NB4 (cell line): ENCODE measurements around the gene PYGM.

ENCODE experiments used
- POLR2A ChIP-seq: IDR thresholded peaks from 2 replicates; pipeline ENCODE4 v1.6.1; 2011; ENCODE audit warnings: mild to moderate bottlenecking; ENCODE audit not compliant: insufficient read length; ENCODE audit errors: extremely low read depth
- TF ChIP-seq, protein P1 (sequence below): IDR thresholded peaks from one replicate; pipeline ENCODE4 v1.5.1; 2012; ENCODE audit warnings: low read depth, low read length

DNA sequence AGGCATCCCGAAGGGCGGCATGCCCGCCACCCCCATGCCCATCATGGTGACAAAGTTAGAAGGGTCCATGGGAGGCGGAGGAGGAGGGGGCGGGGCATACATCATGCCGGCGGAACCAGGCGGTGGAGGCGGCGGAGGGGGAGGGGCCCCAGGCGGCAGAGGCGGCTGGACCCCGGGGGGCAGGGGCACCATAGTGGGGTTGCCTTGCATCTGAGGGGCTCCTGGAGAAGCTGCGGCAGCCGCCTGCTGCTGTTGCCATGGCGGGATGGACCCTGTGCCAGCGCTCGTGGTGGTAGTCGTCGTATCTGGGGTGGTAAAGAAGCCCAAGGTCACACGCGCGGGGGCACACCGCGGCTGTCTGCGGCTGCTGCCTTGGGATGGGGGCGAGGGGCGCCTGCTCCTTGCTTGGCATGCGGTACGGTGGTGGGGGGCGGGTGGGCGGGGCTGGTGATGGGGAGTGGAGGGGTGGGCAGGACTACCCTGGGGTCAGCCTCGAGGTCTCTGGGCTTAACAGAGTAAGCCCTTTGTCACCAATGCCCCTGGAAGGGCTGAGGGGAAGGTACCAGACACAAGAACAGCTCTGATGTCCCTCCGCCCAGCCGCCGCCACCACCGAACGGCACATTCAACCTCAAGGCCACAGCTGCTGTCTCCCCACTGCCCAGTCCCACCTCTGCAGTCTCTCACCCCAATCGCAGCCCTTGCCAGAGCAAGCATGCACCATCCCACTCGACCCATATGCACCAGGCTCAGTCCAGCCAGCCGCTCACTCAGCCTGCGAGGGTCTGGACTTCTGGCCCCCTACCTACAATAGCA is 6.3 kb upstream of the PYGM start:
- TF ChIP-seq, protein P1, sequence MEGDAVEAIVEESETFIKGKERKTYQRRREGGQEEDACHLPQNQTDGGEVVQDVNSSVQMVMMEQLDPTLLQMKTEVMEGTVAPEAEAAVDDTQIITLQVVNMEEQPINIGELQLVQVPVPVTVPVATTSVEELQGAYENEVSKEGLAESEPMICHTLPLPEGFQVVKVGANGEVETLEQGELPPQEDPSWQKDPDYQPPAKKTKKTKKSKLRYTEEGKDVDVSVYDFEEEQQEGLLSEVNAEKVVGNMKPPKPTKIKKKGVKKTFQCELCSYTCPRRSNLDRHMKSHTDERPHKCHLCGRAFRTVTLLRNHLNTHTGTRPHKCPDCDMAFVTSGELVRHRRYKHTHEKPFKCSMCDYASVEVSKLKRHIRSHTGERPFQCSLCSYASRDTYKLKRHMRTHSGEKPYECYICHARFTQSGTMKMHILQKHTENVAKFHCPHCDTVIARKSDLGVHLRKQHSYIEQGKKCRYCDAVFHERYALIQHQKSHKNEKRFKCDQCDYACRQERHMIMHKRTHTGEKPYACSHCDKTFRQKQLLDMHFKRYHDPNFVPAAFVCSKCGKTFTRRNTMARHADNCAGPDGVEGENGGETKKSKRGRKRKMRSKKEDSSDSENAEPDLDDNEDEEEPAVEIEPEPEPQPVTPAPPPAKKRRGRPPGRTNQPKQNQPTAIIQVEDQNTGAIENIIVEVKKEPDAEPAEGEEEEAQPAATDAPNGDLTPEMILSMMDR: no peak
- no peak for TF ChIP-seq POLR2A
